ENCODE data around the gene SLC39A8.

GRCh38 chr4:102338405-102338804 is 6.9 kb downstream of the SLC39A8 start:
- TF ChIP-seq CTCF (IDR thresholded peaks at IDR 0.05): no peak
- no peak for TF ChIP-seq POLR2A (IDR thresholded peaks at IDR 0.05)

Measured in uterus (tissue), 2 donors.